ENCODE measurements around the gene HS3ST4. TPM values are rescaled to one million over a fixed set of nuclear protein-coding genes. Genes with fewer than 3 reads are reported as not detected.

The HS3ST4 gene
- total and polyA plus RNA-seq, 8 donors = 0.09 to 0.11 (median 0.11) TPM; not detected in 4

DNA sequence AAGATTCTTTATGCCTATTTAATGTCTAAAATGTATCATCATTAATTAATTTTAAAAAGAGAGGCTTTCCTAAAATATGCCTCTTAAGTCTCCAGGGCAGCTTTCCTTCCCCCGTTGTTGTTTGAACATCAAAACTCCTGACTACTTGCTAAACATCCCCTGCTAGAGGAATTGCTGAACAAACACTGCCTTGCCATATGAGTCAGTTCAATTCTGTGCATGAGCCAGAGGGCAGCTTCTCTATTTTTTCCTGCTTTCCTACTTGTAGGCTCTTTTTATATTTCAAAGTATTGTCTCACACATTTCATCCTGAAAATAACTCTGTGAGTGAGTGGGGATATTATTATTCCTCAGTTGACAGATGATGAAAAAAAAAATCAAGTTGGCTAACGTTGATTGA, 143.4 kb downstream of the HS3ST4 start:
- H3K27ac ChIP-seq = no peak overlapping the region
- no peak overlapping the region for H3K4me3 ChIP-seq
- H3K36me3 ChIP-seq = no peaks in the 10 kb centered on the region
- no peaks in the 10 kb centered on the region for H3K27me3 ChIP-seq
- H3K9me3 ChIP-seq = no peaks in the 10 kb centered on the region
- TF ChIP-seq, protein P1, sequence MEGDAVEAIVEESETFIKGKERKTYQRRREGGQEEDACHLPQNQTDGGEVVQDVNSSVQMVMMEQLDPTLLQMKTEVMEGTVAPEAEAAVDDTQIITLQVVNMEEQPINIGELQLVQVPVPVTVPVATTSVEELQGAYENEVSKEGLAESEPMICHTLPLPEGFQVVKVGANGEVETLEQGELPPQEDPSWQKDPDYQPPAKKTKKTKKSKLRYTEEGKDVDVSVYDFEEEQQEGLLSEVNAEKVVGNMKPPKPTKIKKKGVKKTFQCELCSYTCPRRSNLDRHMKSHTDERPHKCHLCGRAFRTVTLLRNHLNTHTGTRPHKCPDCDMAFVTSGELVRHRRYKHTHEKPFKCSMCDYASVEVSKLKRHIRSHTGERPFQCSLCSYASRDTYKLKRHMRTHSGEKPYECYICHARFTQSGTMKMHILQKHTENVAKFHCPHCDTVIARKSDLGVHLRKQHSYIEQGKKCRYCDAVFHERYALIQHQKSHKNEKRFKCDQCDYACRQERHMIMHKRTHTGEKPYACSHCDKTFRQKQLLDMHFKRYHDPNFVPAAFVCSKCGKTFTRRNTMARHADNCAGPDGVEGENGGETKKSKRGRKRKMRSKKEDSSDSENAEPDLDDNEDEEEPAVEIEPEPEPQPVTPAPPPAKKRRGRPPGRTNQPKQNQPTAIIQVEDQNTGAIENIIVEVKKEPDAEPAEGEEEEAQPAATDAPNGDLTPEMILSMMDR (IDR thresholded peaks at IDR 0.05) = no peak
- intact Hi-C loops (cut with DNase I) = no loop called here
- peaks cover 5 to 9% of the 10 kb centered on the region in 2 donors for H3K4me1 ChIP-seq
- peak; percentile 58 for ATAC-seq
- no peak for DNase-seq

DNA sequence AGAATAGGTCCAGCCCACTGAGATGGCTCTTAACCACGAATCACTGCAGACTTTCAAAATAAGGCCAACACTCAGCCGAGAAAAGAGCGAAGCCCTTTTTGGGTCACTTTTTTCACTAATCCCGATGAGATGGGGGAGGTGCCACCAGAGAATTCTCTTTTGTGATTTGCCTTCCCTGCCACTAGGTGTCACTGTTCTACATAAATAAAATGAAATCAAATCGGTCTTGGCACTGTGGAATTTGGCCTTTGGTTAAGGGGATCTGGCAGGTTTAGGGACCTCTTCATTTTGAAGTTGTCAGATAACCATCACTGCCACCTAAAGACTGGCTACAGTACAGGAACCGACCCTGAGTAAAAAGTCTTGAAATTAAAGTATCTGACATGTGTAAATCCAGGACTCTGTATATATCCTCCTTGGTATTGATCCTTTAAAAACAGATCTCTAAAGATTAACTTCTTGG, 147.0 kb downstream of the HS3ST4 start:
- H3K36me3 ChIP-seq = no peaks in the 10 kb centered on the region
- intact Hi-C loops (cut with DNase I) = no loop called here
- H3K4me3 ChIP-seq = no peak overlapping the region
- ATAC-seq (peak; percentile 87), DNase-seq (peak in 2 of 4 donors; percentile 20 to 33)
- H3K4me1 ChIP-seq = peaks cover 5 to 9% of the 10 kb centered on the region in 2 donors
- TF ChIP-seq, protein P1 (IDR thresholded peaks at IDR 0.05) = peak; percentile 55 to 68
- no peak overlapping the region for H3K27ac ChIP-seq
- no peaks in the 10 kb centered on the region for H3K27me3 ChIP-seq
- H3K9me3 ChIP-seq = no peaks in the 10 kb centered on the region

DNA sequence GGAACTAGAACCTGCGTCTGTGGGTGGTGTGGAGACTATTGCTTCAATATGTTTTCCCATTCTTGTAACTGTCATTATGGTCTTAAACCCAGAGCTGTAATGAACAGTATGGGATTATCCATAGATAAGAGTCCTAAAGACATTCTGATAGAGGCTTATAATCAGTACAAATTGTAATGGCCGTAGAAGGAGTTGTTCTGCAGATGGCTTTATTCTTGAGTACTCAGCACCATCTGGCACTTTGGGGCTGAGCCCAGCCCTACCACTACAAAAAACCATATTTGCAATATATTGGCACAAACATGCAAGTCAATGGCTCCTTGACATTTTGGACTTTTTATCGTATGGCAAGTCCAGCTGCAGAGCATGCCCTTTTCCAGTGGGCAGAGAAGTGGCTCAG, 150.0 kb downstream of the HS3ST4 start:
- Histone ChIP-seq H3K9me3 (no peaks in the 10 kb centered on the region), H3K36me3 (no peaks in the 10 kb centered on the region), H3K4me1 (peaks cover 5 to 9% of the 10 kb centered on the region in 2 donors), H3K27ac (no peak overlapping the region), H3K27me3 (no peaks in the 10 kb centered on the region), H3K4me3 (no peak overlapping the region)
- DNase-seq (no peak), ATAC-seq (no peak)
- TF ChIP-seq, protein P1 (IDR thresholded peaks at IDR 0.05) = no peak
- intact Hi-C loops (cut with DNase I) = no loop called here

DNA sequence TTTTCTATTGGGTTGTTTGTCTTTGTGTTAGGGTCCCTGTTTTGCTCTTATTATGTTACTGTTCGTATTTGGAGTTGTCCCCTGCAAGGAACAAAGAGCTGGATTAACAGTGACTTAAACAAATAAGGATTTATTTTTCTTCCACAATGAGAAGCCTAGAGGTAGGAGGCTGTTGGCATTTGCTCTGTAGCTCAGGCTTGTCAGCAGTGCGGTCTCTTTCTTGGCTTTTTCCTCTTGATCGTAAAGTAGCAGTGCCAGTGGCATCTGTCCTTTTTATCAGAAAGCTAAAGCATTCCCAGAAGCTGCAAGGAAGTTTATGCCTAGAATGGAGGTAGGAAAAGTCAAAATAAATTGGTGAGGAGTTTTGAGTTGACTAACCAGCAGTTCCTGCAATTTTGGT, 154.1 kb downstream of the HS3ST4 start:
- DNase-seq = no peak
- ATAC-seq = no peak
- H3K4me1 ChIP-seq = no peaks in the 10 kb centered on the region
- H3K36me3 ChIP-seq = no peaks in the 10 kb centered on the region
- intact Hi-C loops (cut with DNase I) = no loop called here
- no peak overlapping the region for H3K4me3 ChIP-seq
- TF ChIP-seq, protein P1 (IDR thresholded peaks at IDR 0.05) = no peak
- H3K27me3 ChIP-seq = no peaks in the 10 kb centered on the region
- no peak overlapping the region for H3K27ac ChIP-seq
- H3K9me3 ChIP-seq = no peaks in the 10 kb centered on the region

DNA sequence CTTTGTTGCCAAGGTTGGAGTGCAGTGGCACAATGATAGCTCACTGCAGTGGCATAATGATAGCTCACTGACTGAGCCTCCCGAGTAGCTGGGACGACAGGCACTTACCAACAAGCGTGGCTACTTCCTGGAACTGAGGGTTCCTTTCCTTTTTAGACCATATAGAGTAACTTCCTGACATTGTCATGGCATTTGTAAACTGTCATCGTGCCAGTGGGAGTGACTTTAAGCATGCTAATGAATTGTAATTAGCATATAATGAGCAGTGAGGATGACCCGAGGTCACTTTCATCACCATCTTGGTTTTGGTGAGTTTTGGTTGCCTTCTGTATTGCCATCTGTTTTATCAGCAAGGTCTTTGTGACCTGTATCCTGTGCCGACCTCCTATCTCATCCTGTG, 162.4 kb downstream of the HS3ST4 start:
- no peak for ATAC-seq
- no peak for DNase-seq
- Histone ChIP-seq H3K4me1 (no peaks in the 10 kb centered on the region), H3K36me3 (no peaks in the 10 kb centered on the region), H3K4me3 (no peak overlapping the region), H3K9me3 (peaks cover 0 to 10% of the 10 kb centered on the region in 2 donors), H3K27me3 (peaks cover 0 to 6% of the 10 kb centered on the region in 2 donors), H3K27ac (no peak overlapping the region)
- TF ChIP-seq, protein P1 (IDR thresholded peaks at IDR 0.05) = no peak
- intact Hi-C loops (cut with DNase I) = no loop called here
